ENCODE measurements around the gene FNDC11. TPM values are rescaled to one million over a fixed set of nuclear protein-coding genes. Genes with fewer than 3 reads are reported as not detected.

The FNDC11 gene
- total and polyA plus RNA-seq, 2 of the 13 experiments (the other 11 are each of a cell fraction or from before 2014, with no cell fraction given), result 0.07 TPM; not detected in 1

- Histone ChIP-seq H3K4me2 (ENCODE audit: low read depth, low read length) (no peak overlapping the region), H3K27ac (ENCODE audit: extremely low read length, insufficient read depth, low read length) (no peak overlapping the region), H4K20me1 (ENCODE audit: insufficient read depth, low read length) (peaks cover 4% of the 10 kb centered on the region; the same call in 1 of the 2 replicates), H3K4me3 (replicated peaks in 1 of 3; ENCODE audit: insufficient read depth in 1 of 3, low read depth in 2 of 3, low read length in 3 of 3) (no peak overlapping the region), H3K9ac (ENCODE audit: insufficient read depth, low read depth, low read length) (no peak overlapping the region), H3K36me3 (replicated peaks in 1 of 2; ENCODE audit: control insufficient read depth in 1 of 2, insufficient read depth in 2 of 2, low read length in 2 of 2) (no peaks in the 10 kb centered on the region), H3K9me3 (ENCODE audit: low read length) (no peaks in the 10 kb centered on the region), H3K4me1 (ENCODE audit: insufficient read depth, low read length) (peaks cover 33% of the 10 kb centered on the region), H3K79me2 (ENCODE audit: insufficient read depth, low read length) (no peaks in the 10 kb centered on the region), H3K27me3 (ENCODE audit: control insufficient read depth in 1 of 2, insufficient read depth in 2 of 2, low read length in 2 of 2) (peaks cover 38 to 66% of the 10 kb centered on the region in 2 experiments), H2AFZ (ENCODE audit: low read length) (no peak overlapping the region)
- ChIA-PET CTCF (ENCODE audit: low intra/inter-chr PET ratio, low total read pairs) (no interaction called here), POLR2A (no interaction called here)
- 52% methylated on average over 24 of the region's 24 CpGs for WGBS (ENCODE audit: low lambda C conversion rate)
- DNase-seq (ENCODE audit: low spot score) (no peak), FAIRE-seq (no peak), ATAC-seq (no peak)
- in situ Hi-C loops (cut with HindIII; ENCODE audit: extremely low pct_ligation_motif_present, low pct_unique_long_range_greater_than_20kb) (no loop called here), intact Hi-C loops (cut with micrococcal nuclease; ENCODE audit: unreplicated experiment) (loop anchor here (10.0 kb wide), 1 partner anchor 122 kb away; the partner anchor contains the start of genes RTEL1 and STMN3)
- TF ChIP-seq, protein P1, sequence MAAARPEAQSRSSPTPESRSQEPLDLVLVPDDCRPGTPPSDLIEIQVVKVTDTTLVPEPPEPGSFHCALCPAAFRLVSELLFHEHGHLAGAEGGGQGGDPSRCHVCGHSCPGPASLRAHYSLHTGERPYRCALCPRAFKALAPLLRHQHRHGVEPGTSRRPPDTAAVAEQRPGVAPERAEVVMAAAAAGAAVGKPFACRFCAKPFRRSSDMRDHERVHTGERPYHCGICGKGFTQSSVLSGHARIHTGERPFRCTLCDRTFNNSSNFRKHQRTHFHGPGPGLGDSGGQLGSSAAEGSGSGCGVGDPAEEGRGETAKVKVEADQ (CRISPR knock-in tag; IDR thresholded peaks at IDR 0.05; ENCODE audit: borderline replicate concordance), result no peak
- TF ChIP-seq MTA1 (CRISPR knock-in tag; IDR thresholded peaks at IDR 0.05; ENCODE audit: borderline replicate concordance) (0 out of 2 replicates have a peak, but pooled peaks have one; percentile 14), ZNF687 (CRISPR knock-in tag; IDR thresholded peaks at IDR 0.05) (peak; percentile 18; the same call in 1 of the 2 replicates), KAT2B (IDR thresholded peaks at IDR 0.05; ENCODE audit: borderline replicate concordance, low read depth, low read length) (no peak), ZFP37 (CRISPR knock-in tag; IDR thresholded peaks at IDR 0.05; ENCODE audit: borderline replicate concordance) (no peak), PBX2 (CRISPR knock-in tag; IDR thresholded peaks at IDR 0.05) (no peak)
- TF ChIP-seq, protein P2, sequence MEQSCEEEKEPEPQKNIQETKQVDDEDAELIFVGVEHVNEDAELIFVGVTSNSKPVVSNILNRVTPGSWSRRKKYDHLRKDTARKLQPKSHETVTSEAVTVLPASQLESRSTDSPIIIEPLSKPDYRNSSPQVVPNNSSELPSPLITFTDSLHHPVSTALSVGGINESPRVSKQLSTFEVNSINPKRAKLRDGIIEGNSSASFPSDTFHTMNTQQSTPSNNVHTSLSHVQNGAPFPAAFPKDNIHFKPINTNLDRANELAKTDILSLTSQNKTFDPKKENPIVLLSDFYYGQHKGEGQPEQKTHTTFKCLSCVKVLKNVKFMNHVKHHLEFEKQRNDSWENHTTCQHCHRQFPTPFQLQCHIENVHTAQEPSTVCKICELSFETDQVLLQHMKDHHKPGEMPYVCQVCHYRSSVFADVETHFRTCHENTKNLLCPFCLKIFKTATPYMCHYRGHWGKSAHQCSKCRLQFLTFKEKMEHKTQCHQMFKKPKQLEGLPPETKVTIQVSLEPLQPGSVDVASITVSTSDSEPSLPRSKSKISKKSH (CRISPR knock-in tag; IDR thresholded peaks at IDR 0.05; ENCODE audit: borderline replicate concordance), result 0 out of 2 replicates have a peak, but pooled peaks have one; percentile 26
- TF ChIP-seq, protein P3, sequence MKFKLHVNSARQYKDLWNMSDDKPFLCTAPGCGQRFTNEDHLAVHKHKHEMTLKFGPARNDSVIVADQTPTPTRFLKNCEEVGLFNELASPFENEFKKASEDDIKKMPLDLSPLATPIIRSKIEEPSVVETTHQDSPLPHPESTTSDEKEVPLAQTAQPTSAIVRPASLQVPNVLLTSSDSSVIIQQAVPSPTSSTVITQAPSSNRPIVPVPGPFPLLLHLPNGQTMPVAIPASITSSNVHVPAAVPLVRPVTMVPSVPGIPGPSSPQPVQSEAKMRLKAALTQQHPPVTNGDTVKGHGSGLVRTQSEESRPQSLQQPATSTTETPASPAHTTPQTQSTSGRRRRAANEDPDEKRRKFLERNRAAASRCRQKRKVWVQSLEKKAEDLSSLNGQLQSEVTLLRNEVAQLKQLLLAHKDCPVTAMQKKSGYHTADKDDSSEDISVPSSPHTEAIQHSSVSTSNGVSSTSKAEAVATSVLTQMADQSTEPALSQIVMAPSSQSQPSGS (CRISPR knock-in tag; IDR thresholded peaks at IDR 0.05), result no peak
- no TSS peak for BruUV-seq (replicated peaks)
Observed at GRCh38 chr20:63532449-63532971, 21.4 kb upstream of the FNDC11 start.

All from HepG2 (cell line).